GM12878 (cell line): ENCODE results near the gene FLVCR2. TPM values are rescaled to one million over a fixed set of nuclear protein-coding genes. Genes with fewer than 3 reads are reported as not detected.
A peak's percentile ranks its signal among the peaks of the same experiment; 100 is the strongest.

ENCODE experiments used
- ATAC-seq: fragments of 200-7000 bp; cut with Tn5 transposase; 3 replicates; pipeline ENCODE4 v1.9.1; 2020; ENCODE audit warnings: mild to moderate bottlenecking, moderate library complexity
- BruUV-seq: library from RNA; stranded (reverse); fragments of 400-500 nt; replicated peaks from 2 replicates; lab custom pipeline; 2021; lab: Mats Ljungman, UMichigan
- CTCF ChIA-PET: fragments of 300-600 bp; sonication (Branson Sonifier 250); formaldehyde crosslinking; extraction: SDS; loops from one replicate; lab custom pipeline; 2021; ENCODE audit warnings: inconsistent platforms; lab: Yijun Ruan, JAX
- POLR2A ChIA-PET: fragments of 350-600 bp; formaldehyde crosslinking; extraction: SDS; loops from one replicate; lab custom pipeline; 2021; ENCODE audit warnings: inconsistent platforms; lab: Charles Lee
- RAD21 ChIA-PET: fragments of 300-600 bp; sonication (Branson Sonifier 250); formaldehyde crosslinking; loops from one replicate; lab custom pipeline; 2023; ENCODE audit warnings: antibody characterized with exemption; ENCODE audit not compliant: unreplicated experiment; lab: Charles Lee
- SMC1A ChIA-PET: fragments of 300-600 bp; sonication (Branson Sonifier 250); formaldehyde crosslinking; loops from one replicate; lab custom pipeline; 2023; ENCODE audit not compliant: unreplicated experiment, uncharacterized antibody; lab: Charles Lee
- DNase-seq: peaks from one replicate; pipeline ENCODE4 v3.0.0-alpha.2; 2011; ENCODE audit warnings: low read depth, low spot score
- FAIRE-seq: peaks from 3 replicates; lab custom pipeline; 2011; peaks lifted over from hg19 to GRCh38; lab: Jason Lieb, UNC
- H2AFZ ChIP-seq: 2 replicates; pipeline ENCODE4 v1.6.0; 2011; ENCODE audit warnings: low read depth, low read length, control low read depth; ENCODE audit not compliant: control insufficient read depth
- H3K27ac ChIP-seq: 2 replicates; pipeline ENCODE4 v1.5.1; 2011; ENCODE audit warnings: control low read depth; ENCODE audit not compliant: control insufficient read depth, insufficient read depth
- H3K27me3 ChIP-seq, 2 experiments: replicated peaks in 1 of 2; 2 replicates each; pipeline versions ENCODE4 v1.6.0 to v1.6.1; 2011; ENCODE audit warnings: low read length in 1 of 2; ENCODE audit not compliant: control insufficient read depth in 2 of 2, insufficient read depth in 2 of 2
- H3K36me3 ChIP-seq, 2 experiments: 2 replicates each; pipeline ENCODE4 v1.5.1; 2011; ENCODE audit warnings: low read length in 1 of 2; ENCODE audit not compliant: control insufficient read depth in 2 of 2, insufficient read depth in 2 of 2
- H3K4me1 ChIP-seq: 2 replicates; pipeline ENCODE4 v1.6.1; 2011; ENCODE audit warnings: mild to moderate bottlenecking, low read length, moderate library complexity, mixed read lengths; ENCODE audit not compliant: control insufficient read depth, insufficient read depth
- H3K4me2 ChIP-seq: 2 replicates; pipeline ENCODE4 v1.6.0; 2011; ENCODE audit warnings: control low read depth; ENCODE audit not compliant: control insufficient read depth, insufficient read depth
- H3K4me3 ChIP-seq: fragments of 200-600 bp; sonication (generic); 2 replicates; pipeline ENCODE4 v1.5.1; 2016
- H3K79me2 ChIP-seq: 2 replicates; pipeline ENCODE4 v1.6.0; 2011; ENCODE audit warnings: low read length; ENCODE audit not compliant: control insufficient read depth, insufficient read depth
- H3K9ac ChIP-seq: 2 replicates; pipeline ENCODE4 v1.8.0; 2011; ENCODE audit warnings: low read length, control low read depth, mixed read lengths; ENCODE audit not compliant: control insufficient read depth, insufficient read depth
- H3K9me3 ChIP-seq: replicated peaks from 3 replicates; pipeline ENCODE4 v1.5.1; 2011; ENCODE audit warnings: mild to moderate bottlenecking, low read length; ENCODE audit not compliant: control insufficient read depth, insufficient read depth
- H4K20me1 ChIP-seq: 2 replicates; pipeline ENCODE4 v1.6.0; 2011; ENCODE audit not compliant: control insufficient read depth, insufficient read depth
- ATF7 ChIP-seq: fragments of 450-650 bp; IDR thresholded peaks from 2 replicates; pipeline ENCODE4 v1.6.1; 2016; ENCODE audit warnings: low read depth, mild to moderate bottlenecking
- BMI1 ChIP-seq: fragments of 450-650 bp; IDR thresholded peaks from 2 replicates; pipeline ENCODE4 v1.6.1; 2016; ENCODE audit warnings: mild to moderate bottlenecking, moderate library complexity, borderline replicate concordance
- IKZF1 ChIP-seq: fragments of 450-650 bp; conservative IDR thresholded peaks from 2 replicates; pipeline ENCODE4 v1.6.1; 2017; ENCODE audit warnings: antibody characterized with exemption, mild to moderate bottlenecking
- IKZF2 ChIP-seq, 2 experiments: fragments of 450-650 bp; IDR thresholded peaks; 2 replicates each; pipeline ENCODE4 v1.6.1; 2017; ENCODE audit warnings: mild to moderate bottlenecking in 2 of 2, moderate library complexity in 2 of 2
- KDM1A ChIP-seq: fragments of 200-600 bp; sonication (generic); IDR thresholded peaks from 2 replicates; pipeline ENCODE4 v1.6.1; 2016; ENCODE audit warnings: borderline replicate concordance
- SMAD5 ChIP-seq: IDR thresholded peaks from 2 replicates; pipeline ENCODE4 v1.6.1; 2016; ENCODE audit warnings: antibody characterized with exemption, low read depth
- YBX1 ChIP-seq: fragments of 450-650 bp; IDR thresholded peaks from 2 replicates; pipeline ENCODE4 v1.6.1; 2016; ENCODE audit warnings: antibody characterized with exemption
- WGBS: methylation state at CpG from one replicate; pipeline ENCODE4 v1.1.6; 2016; ENCODE audit warnings: low lambda C conversion rate; ENCODE audit not compliant: insufficient replicate concordance, insufficient coverage; ENCODE audit errors: missing lambda C conversion rate; 5-methylcytosine and 5-hydroxymethylcytosine counted together
- in situ Hi-C: fragments of 300-500 bp; cut with MboI; formaldehyde crosslinking; loops from 9 replicates; pipeline ENCODE4 v1.14.3; 2018; ENCODE audit warnings: mixed read lengths
- intact Hi-C: fragments of 100-400 bp; cut with micrococcal nuclease; formaldehyde crosslinking; loops from one replicate; pipeline ENCODE4 v1.14.2; 2022; ENCODE audit not compliant: unreplicated experiment
- polyA plus RNA-seq, 11 experiments: library from polyadenylated mRNA; depleted of rRNA in 4 of 11; unstranded in 6 of 11; stranded (reverse) in 5 of 11; fragments of >200 nt; fragmentation: Nextera tagmentation in 4 of 11; fragmentation: Illumina TruSeq in 1 of 11; extraction: Ambion mirVana in 4 of 11; extraction: Trizol in 1 of 11; gene quantifications; 1 replicate in 1 of 11; 2 replicates in 10 of 11; pipeline versions ENCODE4 v1.2.1 to v1.2.3, GENCODE V29; 2011 to 2016; ENCODE audit warnings: inconsistent platforms in 2 of 11, missing spikeins in 2 of 11, low read depth in 1 of 11
- total RNA-seq, 4 experiments: library from RNA; depleted of rRNA in 3 of 4; stranded (reverse); fragments of >200 nt in 3 of 4; fragmentation: Illumina TruSeq in 1 of 4; extraction: Trizol in 1 of 4; gene quantifications; 2 replicates each; pipeline versions ENCODE4 v1.2.1 to v1.2.3, GENCODE V29; 2013 to 2021
- TF ChIP-seq, protein P1 (sequence below): IDR thresholded peaks from 2 replicates; pipeline ENCODE4 v1.6.1; 2011; ENCODE audit warnings: mild to moderate bottlenecking, low read depth, low read length, moderate library complexity; ENCODE audit not compliant: insufficient replicate concordance

Gene FLVCR2
- total and polyA plus RNA-seq, 10 of the 15 experiments (the other 5 are each of a cell fraction or from before 2014, with no cell fraction given) = 0.24 to 3.7 (median 1.6) TPM

DNA sequence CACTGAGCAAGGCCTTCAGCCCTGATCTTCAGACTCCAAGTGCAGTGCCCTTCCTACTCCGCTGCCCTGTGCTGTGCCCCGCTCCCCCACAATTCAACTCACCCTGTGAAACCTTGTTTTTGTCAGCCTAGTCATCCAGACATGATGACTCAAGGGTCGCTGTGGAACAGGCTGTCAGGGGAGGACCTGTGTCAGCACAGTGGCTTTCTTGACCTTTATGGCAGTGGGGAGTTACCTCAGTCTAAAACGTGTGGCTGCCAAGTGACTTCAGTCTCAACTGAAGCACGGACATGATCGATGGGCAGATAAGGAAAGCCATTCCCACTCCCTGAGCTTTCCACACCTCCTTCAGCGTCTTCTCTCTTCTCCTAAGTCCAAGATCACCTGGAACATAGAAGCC is 16.3 kb upstream of the FLVCR2 start:
- no peak overlapping the region for H3K9ac ChIP-seq
- in situ Hi-C loops = loop anchor here (5.0 kb wide), 2 partner anchors 255 to 435 kb away; partner anchors contain the start of gene NEK9
- H3K9me3 ChIP-seq = peaks cover 3% of the 10 kb centered on the region; the same call in 2 of the 3 replicates
- H3K27ac ChIP-seq = no peak overlapping the region
- ChIA-PET SMC1A (interaction anchor here (0.6 to 6.3 kb wide), 17 partner anchors 10 to 257 kb away, joined by 3 to 232 read pairs (median 10); partner anchors contain the start of genes BATF, ERG28, FLVCR2 and TTLL5), POLR2A (interaction anchor here (1.0 to 3.5 kb wide), 5 partner anchors 9 to 108 kb away, joined by 3 to 14 read pairs (median 5); no protein-coding TSS in a partner anchor), RAD21 (interaction anchor here (0.6 to 6.2 kb wide), 19 partner anchors 9 to 1467 kb away, joined by 3 to 167 read pairs (median 11); partner anchors contain the start of genes BATF, ERG28 and TTLL5), CTCF (interaction anchor here (0.7 to 7.1 kb wide), 21 partner anchors 10 to 1225 kb away, joined by 3 to 286 read pairs (median 14); partner anchors contain the start of genes BATF and JDP2)
- 29% methylated on average over 7 of the region's 7 CpGs for WGBS
- ATAC-seq (peak; percentile 12; the same call in 2 of the 3 replicates), FAIRE-seq (no peak), DNase-seq (no peak)
- H3K4me2 ChIP-seq = no peak overlapping the region
- H2AFZ ChIP-seq = no peak overlapping the region; the same call in 1 of the 2 replicates
- H3K4me1 ChIP-seq = peaks cover 27% of the 10 kb centered on the region
- no TSS peak for BruUV-seq
- H3K79me2 ChIP-seq = no peaks in the 10 kb centered on the region
- no peaks in the 10 kb centered on the region for H3K27me3 ChIP-seq
- intact Hi-C loops = loop anchor here (10.0 kb wide), 1 partner anchor 427 kb away; no protein-coding TSS in a partner anchor
- H3K4me3 ChIP-seq = no peak overlapping the region
- H3K36me3 ChIP-seq = no peaks in the 10 kb centered on the region
- no peak for TF ChIP-seq SMAD5
- TF ChIP-seq, all 136 proteins: peak for 0
- H4K20me1 ChIP-seq = no peaks in the 10 kb centered on the region

DNA sequence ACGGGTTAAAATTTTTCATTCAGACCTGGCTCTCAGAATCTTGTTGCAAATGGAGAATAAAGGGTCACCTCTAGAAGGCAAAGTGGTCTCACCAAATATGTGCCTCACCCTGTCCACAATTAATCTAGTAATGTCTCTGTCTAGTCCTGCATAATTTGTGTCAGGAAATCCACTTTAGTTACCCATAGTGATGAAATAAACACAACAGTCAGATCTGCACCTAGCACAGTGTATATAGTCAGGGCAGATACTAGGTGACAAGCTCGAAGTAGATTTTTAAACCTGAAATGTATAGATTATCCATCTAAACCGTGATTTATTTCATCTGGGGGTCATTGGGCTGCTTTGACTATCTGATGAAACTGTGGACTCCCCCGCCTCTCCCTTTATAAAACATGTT is 15.9 kb upstream of the FLVCR2 start:
- ATAC-seq (no peak), DNase-seq (no peak)
- Histone ChIP-seq H3K4me1 (peaks cover 27% of the 10 kb centered on the region), H3K9me3 (no peaks in the 10 kb centered on the region; the same call in 2 of the 3 replicates), H4K20me1 (no peaks in the 10 kb centered on the region), H3K4me2 (no peak overlapping the region), H3K9ac (no peak overlapping the region), H3K79me2 (no peaks in the 10 kb centered on the region), H3K36me3 (no peaks in the 10 kb centered on the region), H2AFZ (no peak overlapping the region)
- SMC1A ChIA-PET = interaction anchor here (0.7 to 6.3 kb wide), 11 partner anchors 10 to 254 kb away, joined by 3 to 232 read pairs (median 6); partner anchors contain the start of genes BATF and FLVCR2
- no TSS peak for BruUV-seq
- POLR2A ChIA-PET = interaction anchor here (0.7 kb wide), 1 partner anchor 75 kb away, joined by 3 read pairs; no protein-coding TSS in a partner anchor
- WGBS = 67% methylated on average over 4 of the region's 4 CpGs
- CTCF ChIA-PET = interaction anchor here (0.6 to 7.1 kb wide), 15 partner anchors 10 to 1629 kb away, joined by 3 to 286 read pairs (median 32); partner anchors contain the start of genes BATF and JDP2
- intact Hi-C loops = loop anchor here (10.0 kb wide), 1 partner anchor 428 kb away; no protein-coding TSS in a partner anchor
- RAD21 ChIA-PET = interaction anchor here (0.6 to 6.2 kb wide), 10 partner anchors 13 to 1466 kb away, joined by 3 to 167 read pairs (median 27); partner anchors contain the start of genes BATF, ERG28 and TTLL5
- no peak for TF ChIP-seq BMI1
- TF ChIP-seq ATF7 = no peak
- TF ChIP-seq IKZF2 (IDR thresholded peaks at IDR 0.05) = no peak
- no peak for TF ChIP-seq YBX1
- TF ChIP-seq IKZF1 = no peak
- TF ChIP-seq, protein P1, sequence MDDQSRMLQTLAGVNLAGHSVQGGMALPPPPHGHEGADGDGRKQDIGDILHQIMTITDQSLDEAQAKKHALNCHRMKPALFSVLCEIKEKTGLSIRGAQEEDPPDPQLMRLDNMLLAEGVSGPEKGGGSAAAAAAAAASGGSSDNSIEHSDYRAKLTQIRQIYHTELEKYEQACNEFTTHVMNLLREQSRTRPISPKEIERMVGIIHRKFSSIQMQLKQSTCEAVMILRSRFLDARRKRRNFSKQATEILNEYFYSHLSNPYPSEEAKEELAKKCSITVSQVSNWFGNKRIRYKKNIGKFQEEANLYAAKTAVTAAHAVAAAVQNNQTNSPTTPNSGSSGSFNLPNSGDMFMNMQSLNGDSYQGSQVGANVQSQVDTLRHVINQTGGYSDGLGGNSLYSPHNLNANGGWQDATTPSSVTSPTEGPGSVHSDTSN = no peak
- TF ChIP-seq KDM1A = no peak
- TF ChIP-seq, all 136 proteins: peak for 0
- Histone ChIP-seq H3K27ac (no peak overlapping the region), H3K4me3 (no peak overlapping the region), H3K27me3 (no peaks in the 10 kb centered on the region)
- no peak for FAIRE-seq
- in situ Hi-C loops = loop anchor here (5.0 kb wide), 2 partner anchors 255 to 435 kb away; partner anchors contain the start of gene NEK9
